GM10248 (cell line): ENCODE results near the gene ELP4.

Source experiments
- CTCF ChIA-PET: fragments of 300-600 bp; sonication (Branson Sonifier 250); formaldehyde crosslinking; extraction: SDS; loops from one replicate; lab custom pipeline; 2021; ENCODE audit warnings: antibody characterized with exemption; lab: Yijun Ruan, JAX
- POLR2A ChIA-PET: fragments of 350-650 bp; sonication (Branson Sonifier 250); formaldehyde crosslinking; extraction: SDS; loops from one replicate; lab custom pipeline; 2020; ENCODE audit warnings: antibody characterized with exemption; lab: Yijun Ruan, JAX
- DNase-seq: peaks from one replicate; pipeline ENCODE4 v3.0.0; 2012; ENCODE audit errors: extremely low spot score
- TF ChIP-seq, protein P1 (sequence below): IDR thresholded peaks from 2 replicates; pipeline ENCODE4 v1.5.1; 2012; ENCODE audit warnings: mild to moderate bottlenecking, low read depth; ENCODE audit errors: extremely low read depth, missing control alignments, control extremely low read depth

Gene ELP4

DNA sequence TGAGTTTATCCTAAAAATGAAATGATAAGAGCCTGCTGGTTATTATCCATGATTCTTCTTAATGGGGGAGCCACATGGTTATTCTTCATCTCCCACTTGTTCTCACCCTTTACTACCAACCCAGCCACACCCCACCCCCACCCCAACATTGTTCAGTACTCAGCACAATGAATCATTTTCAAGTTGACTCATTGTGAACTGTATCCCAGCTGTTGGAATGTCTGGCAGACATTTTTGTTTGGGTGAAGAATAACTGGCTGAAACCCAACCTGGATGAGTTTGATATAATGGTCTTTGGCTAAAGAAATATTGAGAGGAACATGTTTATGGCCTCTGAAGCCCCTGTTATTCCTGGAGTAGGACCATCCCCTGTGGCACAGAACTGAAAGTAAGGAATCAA, 136.2 kb downstream of the ELP4 start:
- CTCF ChIA-PET, result no interaction called here
- TF ChIP-seq, protein P1, sequence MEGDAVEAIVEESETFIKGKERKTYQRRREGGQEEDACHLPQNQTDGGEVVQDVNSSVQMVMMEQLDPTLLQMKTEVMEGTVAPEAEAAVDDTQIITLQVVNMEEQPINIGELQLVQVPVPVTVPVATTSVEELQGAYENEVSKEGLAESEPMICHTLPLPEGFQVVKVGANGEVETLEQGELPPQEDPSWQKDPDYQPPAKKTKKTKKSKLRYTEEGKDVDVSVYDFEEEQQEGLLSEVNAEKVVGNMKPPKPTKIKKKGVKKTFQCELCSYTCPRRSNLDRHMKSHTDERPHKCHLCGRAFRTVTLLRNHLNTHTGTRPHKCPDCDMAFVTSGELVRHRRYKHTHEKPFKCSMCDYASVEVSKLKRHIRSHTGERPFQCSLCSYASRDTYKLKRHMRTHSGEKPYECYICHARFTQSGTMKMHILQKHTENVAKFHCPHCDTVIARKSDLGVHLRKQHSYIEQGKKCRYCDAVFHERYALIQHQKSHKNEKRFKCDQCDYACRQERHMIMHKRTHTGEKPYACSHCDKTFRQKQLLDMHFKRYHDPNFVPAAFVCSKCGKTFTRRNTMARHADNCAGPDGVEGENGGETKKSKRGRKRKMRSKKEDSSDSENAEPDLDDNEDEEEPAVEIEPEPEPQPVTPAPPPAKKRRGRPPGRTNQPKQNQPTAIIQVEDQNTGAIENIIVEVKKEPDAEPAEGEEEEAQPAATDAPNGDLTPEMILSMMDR, result no peak
- POLR2A ChIA-PET, result no interaction called here
- DNase-seq, result no peak

DNA sequence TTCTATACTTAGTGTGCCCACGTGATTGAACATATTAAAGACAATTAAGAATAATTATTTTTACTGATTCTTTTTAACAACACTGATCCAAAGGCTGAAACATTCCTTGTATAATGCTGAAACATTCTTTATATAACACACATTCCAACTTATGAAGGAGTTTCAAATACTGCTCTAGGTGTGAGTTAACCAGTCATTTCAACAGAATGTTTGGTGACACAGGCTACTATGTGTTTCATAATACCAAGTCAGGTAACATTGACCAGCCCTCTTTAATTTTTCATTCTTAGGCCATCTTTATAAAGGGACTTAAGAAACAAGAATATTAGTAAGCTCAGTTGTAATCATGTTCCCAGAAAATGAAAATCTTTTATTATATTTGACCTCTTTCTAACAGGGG, 136.6 kb downstream of the ELP4 start:
- DNase-seq, result no peak
- POLR2A ChIA-PET, result no interaction called here
- CTCF ChIA-PET, result interaction anchor here (1.0 kb wide), 1 partner anchor 8 kb away, joined by 3 read pairs; no protein-coding TSS in a partner anchor
- TF ChIP-seq, protein P1, result no peak

DNA sequence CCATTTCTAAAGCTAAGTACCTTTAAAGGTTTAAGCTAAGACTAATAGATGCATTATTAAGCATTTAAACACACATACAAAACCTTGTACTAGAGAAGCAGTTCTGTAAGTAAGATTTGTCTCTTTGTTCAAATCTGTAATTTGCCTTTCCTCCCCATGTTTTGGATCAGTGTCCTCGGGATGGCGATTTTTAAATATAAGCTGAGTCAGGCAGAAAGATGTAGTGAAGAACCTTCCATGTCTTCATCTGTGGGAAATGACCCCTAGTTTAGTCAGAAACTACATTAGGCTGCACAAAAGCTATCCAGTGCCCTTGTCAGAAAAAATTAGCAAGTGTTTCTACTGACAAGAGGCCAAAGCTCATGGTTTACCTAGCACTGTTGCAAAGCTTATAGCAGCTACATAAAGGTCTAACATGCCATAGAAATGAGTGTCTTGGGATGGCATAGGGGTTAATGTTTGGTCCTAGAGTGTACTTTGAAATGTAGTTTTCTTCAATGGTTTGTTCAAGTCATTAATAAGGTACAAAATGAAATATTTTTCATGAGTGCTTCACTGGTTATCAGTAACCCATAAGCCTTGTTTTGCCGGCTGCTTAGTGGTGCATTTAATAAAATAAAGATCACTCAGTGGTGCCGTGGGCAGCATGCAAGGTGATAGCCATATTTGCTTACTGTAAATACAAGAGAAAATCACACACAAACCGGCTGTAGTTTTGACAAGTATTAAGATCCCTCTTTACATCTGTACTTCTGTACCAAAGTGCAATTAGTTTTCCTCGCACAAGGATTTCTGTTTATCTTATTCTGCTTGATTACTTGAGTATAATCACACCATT, 139.8 kb downstream of the ELP4 start:
- POLR2A ChIA-PET, result no interaction called here

DNA sequence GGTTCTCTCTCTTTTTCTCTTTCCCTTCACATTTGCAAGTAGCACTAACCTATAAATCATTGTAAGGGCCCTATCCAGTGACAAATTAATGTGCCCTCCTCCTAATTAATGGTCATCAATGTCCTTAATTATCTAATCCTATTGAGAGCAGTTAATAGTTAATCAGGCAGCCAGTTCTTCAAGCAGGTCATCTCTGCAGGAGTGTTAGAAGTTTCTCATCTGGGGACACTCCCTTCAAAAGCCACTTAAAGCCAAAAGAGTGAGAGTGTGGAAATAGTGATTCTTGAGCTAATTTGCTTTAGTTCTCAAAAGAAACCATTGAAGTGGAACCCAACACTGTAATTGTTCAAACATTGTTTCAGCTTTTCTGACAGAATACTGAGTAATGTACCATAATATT, 141.6 kb downstream of the ELP4 start:
- ChIA-PET POLR2A (no interaction called here), CTCF (no interaction called here)
- DNase-seq, result no peak
- TF ChIP-seq, protein P1, result no peak

More for the DNA sequence above, 139.8 kb downstream of the ELP4 start:
- CTCF ChIA-PET, result interaction anchor here (0.8 to 2.1 kb wide), 6 partner anchors 9 to 542 kb away, joined by 3 to 8 read pairs (median 4); no protein-coding TSS in a partner anchor
- no peak for DNase-seq
- TF ChIP-seq, protein P1, result no peak

DNA sequence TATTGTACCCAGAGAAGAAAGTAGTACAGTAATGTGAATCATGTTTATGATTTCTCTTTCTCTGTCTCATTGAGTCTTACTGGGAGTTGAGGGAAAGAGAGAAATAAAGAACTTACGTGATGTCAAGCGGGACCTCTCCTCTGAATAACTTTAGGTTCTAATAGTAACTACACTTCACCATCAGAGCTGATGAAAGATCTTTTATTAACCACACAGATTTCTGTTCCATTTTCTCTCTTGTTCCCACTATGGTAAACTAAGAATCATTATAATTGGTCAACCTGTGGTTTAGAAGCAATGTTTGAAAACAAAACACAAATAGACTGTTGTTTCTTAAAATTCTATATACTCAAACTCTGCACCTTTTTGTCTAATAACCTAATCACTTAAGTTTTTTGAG, 142.3 kb downstream of the ELP4 start:
- POLR2A ChIA-PET, result no interaction called here
- CTCF ChIA-PET, result no interaction called here
- DNase-seq, result no peak
- TF ChIP-seq, protein P1, result no peak

DNA sequence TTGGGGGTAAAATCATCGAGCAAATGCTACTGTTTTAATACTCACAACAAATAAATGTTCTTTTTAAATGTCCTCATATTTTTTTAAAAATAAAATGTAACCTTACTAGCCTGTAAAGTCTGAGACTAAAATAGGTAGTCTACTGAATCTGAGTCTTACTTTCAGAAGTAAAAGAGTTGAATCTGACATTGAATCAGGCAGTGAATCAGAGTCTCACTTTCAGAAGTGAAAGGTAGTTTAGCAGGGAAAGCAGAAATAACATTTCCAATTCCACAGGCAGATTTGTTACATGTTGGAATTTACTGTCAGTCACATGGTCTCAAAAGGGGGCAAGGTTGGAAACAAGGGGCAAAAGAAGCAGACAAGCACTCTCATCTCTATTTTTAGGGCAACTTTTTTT, 143.0 kb downstream of the ELP4 start:
- ChIA-PET CTCF (interaction anchor here (0.8 to 2.9 kb wide), 3 partner anchors 9 to 313 kb away, joined by 3 to 7 read pairs (median 3); no protein-coding TSS in a partner anchor), POLR2A (no interaction called here)
- TF ChIP-seq, protein P1, result no peak
- no peak for DNase-seq
